Duodenal mucosa (tissue), 2 donors: ENCODE measurements around the gene PMAIP1.
A peak's percentile ranks its signal among the peaks of the same experiment; 100 is the strongest.
"Not testable (repeated sequence)": the region's sequence is repeated elsewhere in the genome, so short reads cannot be mapped to it uniquely, and the experiment has no call there.

Source experiments
- H3K27ac ChIP-seq: one replicate; pipeline ENCODE4 v1.7.0; 2013; ENCODE audit warnings: low read depth, low read length
- H3K27me3 ChIP-seq, 2 donors: one replicate each; pipeline ENCODE4 v1.7.0; 2013; ENCODE audit warnings: low read length in 2 of 2, control low read depth in 1 of 2; ENCODE audit not compliant: insufficient read depth in 2 of 2, control insufficient read depth in 1 of 2
- H3K36me3 ChIP-seq, 2 donors: one replicate each; pipeline ENCODE4 v1.7.0; 2013; ENCODE audit warnings: low read length in 2 of 2, control low read depth in 1 of 2; ENCODE audit not compliant: insufficient read depth in 2 of 2, control insufficient read depth in 1 of 2
- H3K4me1 ChIP-seq, 2 donors: one replicate each; pipeline ENCODE4 v1.7.0; 2013; ENCODE audit warnings: low read length in 2 of 2, control low read depth in 1 of 2; ENCODE audit not compliant: insufficient read depth in 2 of 2, control insufficient read depth in 1 of 2
- H3K4me3 ChIP-seq, 2 donors: one replicate each; pipeline ENCODE4 v1.7.0; 2013; ENCODE audit warnings: low read length in 2 of 2, low read depth in 1 of 2
- H3K9ac ChIP-seq, 2 donors: one replicate each; pipeline ENCODE4 v1.7.0; 2013; ENCODE audit warnings: low read length in 2 of 2, low read depth in 1 of 2
- H3K9me3 ChIP-seq, 2 donors: one replicate each; pipeline ENCODE4 v1.7.0; 2013; ENCODE audit warnings: low read length in 2 of 2, control low read depth in 1 of 2; ENCODE audit not compliant: control insufficient read depth in 1 of 2

PMAIP1 gene

GRCh38 chr18:59884351-59884750 lies 15.4 kb upstream of the PMAIP1 start:
- no peaks in the 10 kb centered on the region for H3K27me3 ChIP-seq
- no peaks in the 10 kb centered on the region for H3K9me3 ChIP-seq
- H3K36me3 ChIP-seq = no peaks in the 10 kb centered on the region
- H3K27ac ChIP-seq = no peak overlapping the region
- no peak overlapping the region for H3K9ac ChIP-seq
- no peak overlapping the region for H3K4me3 ChIP-seq
- H3K4me1 ChIP-seq = peaks cover 18 to 24% of the 10 kb centered on the region in 2 donors

- no peaks in the 10 kb centered on the region for H3K9me3 ChIP-seq
- H3K9ac ChIP-seq = no peak overlapping the region
- H3K4me3 ChIP-seq = no peak overlapping the region
- H3K27ac ChIP-seq = no peak overlapping the region
- no peaks in the 10 kb centered on the region for H3K27me3 ChIP-seq
- H3K4me1 ChIP-seq = peaks cover 18 to 24% of the 10 kb centered on the region in 2 donors
- H3K36me3 ChIP-seq = no peaks in the 10 kb centered on the region
These were observed 14.1 kb upstream of the PMAIP1 start for GRCh38 chr18:59885579-59886163.

- not testable (repeated sequence) for H3K27ac ChIP-seq, H3K36me3 ChIP-seq, H3K4me3 ChIP-seq, H3K9me3 ChIP-seq, H3K27me3 ChIP-seq, H3K9ac ChIP-seq
- H3K4me1 ChIP-seq = peaks cover 18 to 19% of the 10 kb centered on the region in 2 donors
These were observed 13.4 kb upstream of the PMAIP1 start for GRCh38 chr18:59886399-59886798.

GRCh38 chr18:59892123-59892522 lies 7.7 kb upstream of the PMAIP1 start:
- Histone ChIP-seq H3K27ac (no peak overlapping the region), H3K4me3 (no peak overlapping the region), H3K4me1 (no peaks in the 10 kb centered on the region), H3K27me3 (no peaks in the 10 kb centered on the region), H3K36me3 (no peaks in the 10 kb centered on the region), H3K9me3 (no peaks in the 10 kb centered on the region), H3K9ac (no peak overlapping the region)

- Histone ChIP-seq H3K27me3 (no peaks in the 10 kb centered on the region), H3K4me1 (peaks cover 3% of the 10 kb centered on the region in 2 donors), H3K9ac (no peak overlapping the region), H3K27ac (no peak overlapping the region), H3K4me3 (no peak overlapping the region), H3K9me3 (no peaks in the 10 kb centered on the region), H3K36me3 (no peaks in the 10 kb centered on the region)
These were observed 5.8 kb upstream of the PMAIP1 start for GRCh38 chr18:59893971-59894370.

GRCh38 chr18:59897321-59897954 lies 2.4 kb upstream of the PMAIP1 start:
- no peaks in the 10 kb centered on the region for H3K9me3 ChIP-seq
- no peak overlapping the region for H3K27ac ChIP-seq
- H3K4me1 ChIP-seq = peaks cover 8 to 15% of the 10 kb centered on the region in 2 donors
- no peak overlapping the region for H3K4me3 ChIP-seq
- H3K9ac ChIP-seq = no peak overlapping the region
- H3K27me3 ChIP-seq = no peaks in the 10 kb centered on the region
- H3K36me3 ChIP-seq = no peaks in the 10 kb centered on the region

- peaks cover 0 to 3% of the 10 kb centered on the region in 2 donors for H3K36me3 ChIP-seq
- H3K9me3 ChIP-seq = no peaks in the 10 kb centered on the region
- no peak overlapping the region for H3K4me3 ChIP-seq
- no peak overlapping the region for H3K27ac ChIP-seq
- no peak overlapping the region for H3K9ac ChIP-seq
- H3K27me3 ChIP-seq = no peaks in the 10 kb centered on the region
- peaks cover 8 to 15% of the 10 kb centered on the region in 2 donors for H3K4me1 ChIP-seq
These were observed 1.7 kb upstream of the PMAIP1 start for GRCh38 chr18:59898093-59898492.

GRCh38 chr18:59898609-59899297 lies 1.0 kb upstream of the PMAIP1 start:
- H3K4me3 ChIP-seq = peak overlapping the region; percentile 82 to 91
- peak overlapping the region; percentile 55 to 86 for H3K9ac ChIP-seq
- H3K27me3 ChIP-seq = no peaks in the 10 kb centered on the region

GRCh38 chr18:59900222-59901128 lies 679 bp downstream of the PMAIP1 start:
- H3K27me3 ChIP-seq = no peaks in the 10 kb centered on the region
- H3K4me3 ChIP-seq = peak overlapping the region; percentile 82 to 91
- H3K27ac ChIP-seq = peak overlapping the region; percentile 83
- H3K36me3 ChIP-seq = peaks cover 0 to 4% of the 10 kb centered on the region in 2 donors
- H3K9me3 ChIP-seq = no peaks in the 10 kb centered on the region
- peak overlapping the region; percentile 56 to 86 for H3K9ac ChIP-seq
- H3K4me1 ChIP-seq = peaks cover 8 to 15% of the 10 kb centered on the region in 2 donors

More at GRCh38 chr18:59898609-59899297, 1.0 kb upstream of the PMAIP1 start:
- peaks cover 0 to 4% of the 10 kb centered on the region in 2 donors for H3K36me3 ChIP-seq
- peak overlapping the region; percentile 93 for H3K27ac ChIP-seq
- no peaks in the 10 kb centered on the region for H3K9me3 ChIP-seq
- H3K4me1 ChIP-seq = peaks cover 8 to 15% of the 10 kb centered on the region in 2 donors
